Ammon's horn (tissue), 1 donor: ENCODE data around the gene ARHGEF1.
"Not testable (repeated sequence)": the region's sequence is repeated elsewhere in the genome, so short reads cannot be mapped to it uniquely, and the experiment has no call there.

Experiments
- DNase-seq: peaks from one replicate; pipeline ENCODE4 v3.0.0-alpha.2; 2016; ENCODE audit warnings: low spot score

ARHGEF1 gene

GRCh38 chr19:41905273-41906002 lies 22.5 kb downstream of the ARHGEF1 start:
- no peak for DNase-seq

- DNase-seq: no peak
Observed at GRCh38 chr19:41906271-41906670, 23.3 kb downstream of the ARHGEF1 start.

- no peak for DNase-seq
Observed at GRCh38 chr19:41906916-41907680, 24.1 kb downstream of the ARHGEF1 start.

GRCh38 chr19:41907994-41908615 lies 25.1 kb downstream of the ARHGEF1 start:
- no peak for DNase-seq

GRCh38 chr19:41908724-41909464 lies 25.9 kb downstream of the ARHGEF1 start:
- no peak for DNase-seq

- no peak for DNase-seq
Observed at GRCh38 chr19:41909706-41910105, 26.7 kb downstream of the ARHGEF1 start.

GRCh38 chr19:41910240-41910991 lies 27.4 kb downstream of the ARHGEF1 start:
- DNase-seq: no peak

- no peak for DNase-seq
Observed at GRCh38 chr19:41910992-41911888, 28.3 kb downstream of the ARHGEF1 start.

- DNase-seq: no peak
Observed at GRCh38 chr19:41911889-41912731, 29.1 kb downstream of the ARHGEF1 start.

- DNase-seq: no peak
Observed at GRCh38 chr19:41912899-41913537, 30.0 kb downstream of the ARHGEF1 start.

- no peak for DNase-seq
Observed at GRCh38 chr19:41913538-41914423, 30.8 kb downstream of the ARHGEF1 start.

- not testable (repeated sequence) for DNase-seq
Observed at GRCh38 chr19:41914424-41914834, 31.4 kb downstream of the ARHGEF1 start.

- DNase-seq: no peak
Observed at GRCh38 chr19:41915021-41915775, 32.2 kb downstream of the ARHGEF1 start.

GRCh38 chr19:41915776-41916414 lies 32.9 kb downstream of the ARHGEF1 start:
- no peak for DNase-seq

- DNase-seq: no peak
Observed at GRCh38 chr19:41917676-41918075, 34.7 kb downstream of the ARHGEF1 start.

- no peak for DNase-seq
Observed at GRCh38 chr19:41918095-41918494, 35.1 kb downstream of the ARHGEF1 start.
